Vagina (tissue), 2 donors: ENCODE data around the gene CAPN9.
"Not testable (repeated sequence)": the region's sequence is repeated elsewhere in the genome, so short reads cannot be mapped to it uniquely, and the experiment has no call there.

ENCODE experiments used
- POLR2A ChIP-seq, 2 donors: fragments of 450-650 bp; IDR thresholded peaks; one replicate each; pipeline ENCODE4 v1.6.1; 2017; ENCODE audit warnings: antibody characterized with exemption in 2 of 2, mild to moderate bottlenecking in 2 of 2, moderate library complexity in 2 of 2
- TF ChIP-seq, protein P1 (sequence below), 3 experiments: fragments of 450-650 bp in 2 of 3; fragments of 200-600 bp in 1 of 3; sonication (generic) in 1 of 3; IDR thresholded peaks; one replicate each; pipeline ENCODE4 v1.5.1; 2017 to 2019; ENCODE audit warnings: antibody characterized with exemption in 3 of 3, mild to moderate bottlenecking in 2 of 3, moderate library complexity in 2 of 3

DNA sequence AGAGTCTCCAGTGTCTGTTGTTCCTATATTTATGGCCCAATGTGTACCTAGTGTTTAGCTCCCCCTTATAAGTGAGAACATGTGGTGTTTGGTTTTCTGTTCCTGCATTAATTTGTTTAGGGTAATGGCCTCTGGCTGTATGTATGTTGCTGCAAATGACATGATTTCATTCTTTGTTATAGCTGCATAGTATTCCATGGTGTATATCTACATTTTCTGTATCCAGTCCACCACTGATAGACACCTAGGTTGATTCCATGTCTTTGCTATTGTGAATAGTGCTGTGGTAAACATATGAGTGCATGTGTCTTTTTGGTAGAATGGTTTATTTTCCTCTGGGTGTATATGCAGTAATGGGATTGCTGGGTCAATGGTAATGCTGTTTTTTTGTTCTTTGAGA is 48.2 kb upstream of the CAPN9 start:
- TF ChIP-seq, protein P1, sequence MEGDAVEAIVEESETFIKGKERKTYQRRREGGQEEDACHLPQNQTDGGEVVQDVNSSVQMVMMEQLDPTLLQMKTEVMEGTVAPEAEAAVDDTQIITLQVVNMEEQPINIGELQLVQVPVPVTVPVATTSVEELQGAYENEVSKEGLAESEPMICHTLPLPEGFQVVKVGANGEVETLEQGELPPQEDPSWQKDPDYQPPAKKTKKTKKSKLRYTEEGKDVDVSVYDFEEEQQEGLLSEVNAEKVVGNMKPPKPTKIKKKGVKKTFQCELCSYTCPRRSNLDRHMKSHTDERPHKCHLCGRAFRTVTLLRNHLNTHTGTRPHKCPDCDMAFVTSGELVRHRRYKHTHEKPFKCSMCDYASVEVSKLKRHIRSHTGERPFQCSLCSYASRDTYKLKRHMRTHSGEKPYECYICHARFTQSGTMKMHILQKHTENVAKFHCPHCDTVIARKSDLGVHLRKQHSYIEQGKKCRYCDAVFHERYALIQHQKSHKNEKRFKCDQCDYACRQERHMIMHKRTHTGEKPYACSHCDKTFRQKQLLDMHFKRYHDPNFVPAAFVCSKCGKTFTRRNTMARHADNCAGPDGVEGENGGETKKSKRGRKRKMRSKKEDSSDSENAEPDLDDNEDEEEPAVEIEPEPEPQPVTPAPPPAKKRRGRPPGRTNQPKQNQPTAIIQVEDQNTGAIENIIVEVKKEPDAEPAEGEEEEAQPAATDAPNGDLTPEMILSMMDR (IDR thresholded peaks at IDR 0.05), result not testable (repeated sequence)
- TF ChIP-seq POLR2A (IDR thresholded peaks at IDR 0.05), result not testable (repeated sequence)
